DMS153 (cell line): Measurements from ENCODE around the gene RAPGEF6.
"Not testable (repeated sequence)": the region's sequence is repeated elsewhere in the genome, so short reads cannot be mapped to it uniquely, and the experiment has no call there.

Experiments
- DNase-seq: peaks from one replicate; lab custom pipeline; 2025; lab: John Stamatoyannopoulos, UW

RAPGEF6 gene

DNA sequence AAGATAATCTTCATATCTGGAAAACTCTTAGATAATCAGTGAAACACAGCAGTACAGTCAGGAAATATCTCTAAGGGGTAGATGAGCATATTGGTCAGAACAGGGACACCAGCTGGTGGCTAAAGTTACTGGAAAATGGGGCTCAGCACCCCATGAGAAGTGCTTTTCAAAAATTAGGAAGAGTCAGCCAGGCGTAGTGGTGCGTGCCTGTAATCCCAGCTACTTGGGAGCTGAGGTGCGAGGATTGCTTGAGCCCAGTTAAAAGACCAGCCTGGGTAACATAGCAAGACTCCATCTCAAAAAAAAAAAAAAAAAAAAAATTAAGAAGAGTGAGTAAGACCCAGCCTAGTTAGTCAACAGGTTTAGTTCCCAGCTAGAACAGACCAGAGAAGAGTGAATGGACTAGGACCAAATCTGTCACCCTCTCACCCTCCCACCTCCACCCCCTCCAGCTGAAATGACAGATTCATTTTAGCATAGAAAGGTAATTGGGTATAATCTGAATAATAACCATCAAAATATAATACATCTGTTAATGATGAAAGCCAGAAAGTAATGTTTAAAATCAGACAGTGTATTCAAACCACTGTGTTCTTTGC is 250.3 kb downstream of the RAPGEF6 start:
- DNase-seq: no peak

DNA sequence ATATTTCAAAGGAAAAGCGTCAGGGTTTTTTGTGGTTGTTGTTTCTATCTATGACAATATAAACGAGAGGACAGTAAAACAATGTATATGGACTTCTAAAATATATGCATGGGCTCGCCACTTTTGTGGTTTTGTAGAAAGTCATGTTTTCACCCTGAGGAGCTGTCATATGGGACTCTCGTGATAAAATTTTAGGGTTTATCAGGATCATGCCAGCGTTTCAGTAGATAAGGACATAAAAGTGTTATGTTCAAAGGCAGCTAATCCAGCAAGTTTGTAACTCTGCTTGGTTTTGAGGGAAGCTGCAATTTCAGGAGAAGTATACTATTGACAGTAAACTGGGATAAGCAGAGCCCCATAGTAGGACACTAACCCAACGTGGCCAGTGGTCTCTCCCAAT is 250.9 kb downstream of the RAPGEF6 start:
- DNase-seq: no peak

DNA sequence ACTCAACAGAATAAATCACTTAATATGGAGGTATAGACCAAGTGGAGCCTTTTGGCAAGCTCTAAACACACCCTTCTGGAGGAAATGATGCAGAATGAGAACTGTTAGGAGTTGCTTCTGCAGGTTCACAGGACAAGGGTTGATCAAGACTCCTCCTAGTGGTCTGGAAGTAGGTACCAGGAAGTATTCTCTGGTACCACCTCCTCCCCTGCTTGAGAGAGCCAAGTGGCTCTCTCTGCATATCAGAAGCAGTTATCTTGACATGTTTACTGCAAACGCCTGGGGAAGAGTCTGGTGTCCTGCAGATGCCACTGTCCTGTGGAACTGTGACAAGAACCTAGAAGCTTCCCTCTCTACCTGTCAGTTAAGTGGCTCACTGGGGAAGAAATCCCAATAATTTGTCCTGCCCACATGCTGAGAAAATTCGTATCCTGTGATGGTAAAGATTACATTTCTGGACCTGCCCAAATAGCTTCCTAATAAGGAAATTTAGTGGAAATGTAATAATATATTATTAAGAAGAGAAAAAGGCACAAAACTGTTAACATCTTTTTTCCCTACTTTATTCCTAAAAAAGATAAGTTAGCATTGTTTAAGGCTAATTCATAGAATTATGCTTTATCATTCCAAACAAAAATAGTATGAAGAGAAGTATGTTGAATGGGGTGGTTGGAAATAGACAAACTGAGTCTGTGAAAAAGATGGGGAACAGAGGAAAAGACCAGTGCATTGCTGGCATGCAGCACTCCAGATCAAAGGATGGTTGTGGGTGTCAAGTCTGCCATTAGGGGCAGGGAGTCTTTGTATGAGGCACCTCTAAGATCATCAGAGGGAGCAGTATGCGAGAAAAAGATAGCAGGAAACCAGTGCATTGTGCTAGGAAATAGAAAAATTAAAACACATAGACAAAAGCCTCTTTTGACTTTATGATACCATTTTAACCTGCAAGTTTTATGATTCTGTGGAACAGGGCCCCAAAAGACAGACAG is 252.3 kb downstream of the RAPGEF6 start:
- no peak for DNase-seq

DNA sequence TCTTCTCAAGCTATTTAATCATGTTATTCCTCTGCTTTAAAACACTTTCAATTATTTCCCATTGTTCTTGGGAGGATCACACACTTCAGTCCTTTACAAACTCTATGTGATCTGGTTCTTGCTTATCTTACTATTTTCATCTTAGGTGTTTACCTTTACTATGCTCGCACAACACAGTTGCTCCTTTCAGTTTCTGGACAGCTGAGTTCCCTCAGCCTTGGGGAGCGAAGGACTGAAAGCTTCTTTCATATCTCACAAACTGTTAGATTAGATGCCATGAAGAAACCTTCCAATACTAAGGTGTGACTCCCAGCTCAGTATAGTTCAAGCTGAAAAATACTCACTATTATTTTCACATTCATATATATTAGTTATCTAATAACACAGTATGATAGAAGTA is 253.3 kb downstream of the RAPGEF6 start:
- DNase-seq: no peak

DNA sequence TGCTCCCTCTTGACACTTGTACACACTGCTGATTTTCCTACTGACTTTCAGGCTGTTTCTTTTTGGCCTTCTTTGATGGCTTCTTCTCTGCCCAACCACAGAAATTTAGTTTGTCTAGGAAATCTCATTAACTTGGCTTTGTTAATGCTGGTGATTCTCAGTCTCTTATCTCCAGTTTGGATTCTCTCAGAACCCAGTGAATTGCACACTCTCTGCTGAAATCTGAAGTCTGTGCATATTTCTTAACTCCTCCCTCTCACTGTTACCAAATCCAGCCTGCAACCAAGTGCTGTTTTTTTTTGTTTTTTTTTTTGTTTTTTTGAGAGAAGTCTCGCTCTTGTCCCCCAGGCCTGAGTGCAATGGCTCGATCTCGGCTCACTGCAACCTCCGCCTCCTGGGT is 254.0 kb downstream of the RAPGEF6 start:
- DNase-seq: no peak

DNA sequence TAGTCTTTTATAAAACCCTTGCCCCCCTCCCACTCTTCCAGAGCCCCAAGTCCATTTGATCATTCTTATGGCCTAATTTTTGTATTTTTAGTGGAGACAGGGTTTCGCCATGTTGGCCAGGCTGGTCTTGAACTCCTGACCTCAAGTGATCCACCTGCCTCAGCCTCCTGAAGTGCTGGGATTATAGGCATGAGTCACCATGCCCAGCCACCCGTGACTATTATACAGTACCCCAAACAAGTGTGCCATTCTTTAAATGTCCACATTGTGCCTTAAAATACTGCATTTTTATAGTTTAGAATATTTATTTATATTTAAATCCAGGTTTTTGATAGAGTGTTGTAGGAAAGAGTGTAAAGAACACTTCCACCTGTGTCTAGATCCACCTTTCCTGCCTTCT is 254.8 kb downstream of the RAPGEF6 start:
- DNase-seq: not testable (repeated sequence)

DNA sequence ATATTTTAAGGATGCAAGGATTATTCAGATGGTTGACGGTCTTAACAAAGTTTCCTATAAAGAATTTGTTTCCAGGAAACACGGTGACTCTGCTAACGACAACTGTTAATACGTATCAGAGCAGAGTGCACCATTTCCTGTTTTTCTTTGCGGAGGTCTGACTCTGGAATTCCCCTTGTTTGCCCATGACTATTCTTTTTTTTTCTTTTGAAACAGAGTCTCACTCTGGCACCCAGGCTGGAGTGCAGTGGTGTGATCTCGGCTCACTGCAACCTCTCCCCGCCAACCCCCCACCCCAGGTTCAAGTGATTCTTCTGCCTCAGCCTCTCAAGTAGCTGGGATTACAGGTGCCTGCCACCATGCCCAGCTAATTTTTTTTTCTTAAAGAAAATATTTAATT is 255.3 kb downstream of the RAPGEF6 start:
- no peak for DNase-seq

DNA sequence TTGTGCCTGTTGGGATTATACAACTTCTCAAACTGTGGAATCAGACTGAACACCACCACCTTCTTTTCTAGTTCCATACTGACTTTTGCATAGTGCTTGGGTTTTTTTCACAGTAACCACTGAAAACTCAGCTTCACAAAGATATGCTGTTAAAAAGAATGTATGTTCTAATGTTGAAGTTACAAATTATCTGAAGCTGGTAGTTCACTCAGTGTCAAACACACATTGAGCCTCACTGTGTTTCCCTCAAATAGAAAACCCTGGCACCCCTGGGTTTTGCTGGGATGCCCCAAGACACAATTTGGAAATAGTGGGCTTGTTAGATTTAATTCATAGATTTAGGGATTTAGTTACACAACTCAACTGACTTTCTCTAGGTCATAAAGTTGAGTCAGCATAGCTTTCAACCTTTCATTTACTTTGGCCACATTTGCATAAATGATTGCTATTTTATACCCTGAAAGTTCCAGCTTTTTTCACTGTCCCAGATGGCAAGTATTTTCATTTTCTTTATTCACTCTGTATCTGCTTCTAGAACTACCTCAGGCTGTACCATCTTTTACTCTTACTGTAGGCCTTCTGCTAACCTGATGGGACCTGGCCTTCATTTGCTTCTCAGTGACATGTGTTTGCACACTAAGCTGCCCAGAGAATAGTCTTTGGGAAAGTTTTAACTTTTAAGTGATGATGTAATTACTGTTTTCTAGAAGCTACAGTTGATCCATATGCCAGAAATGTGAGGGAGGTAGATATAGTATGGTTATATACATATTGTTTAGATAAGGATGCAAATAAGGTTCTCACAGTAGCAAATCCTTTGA is 256.1 kb downstream of the RAPGEF6 start:
- DNase-seq: no peak

DNA sequence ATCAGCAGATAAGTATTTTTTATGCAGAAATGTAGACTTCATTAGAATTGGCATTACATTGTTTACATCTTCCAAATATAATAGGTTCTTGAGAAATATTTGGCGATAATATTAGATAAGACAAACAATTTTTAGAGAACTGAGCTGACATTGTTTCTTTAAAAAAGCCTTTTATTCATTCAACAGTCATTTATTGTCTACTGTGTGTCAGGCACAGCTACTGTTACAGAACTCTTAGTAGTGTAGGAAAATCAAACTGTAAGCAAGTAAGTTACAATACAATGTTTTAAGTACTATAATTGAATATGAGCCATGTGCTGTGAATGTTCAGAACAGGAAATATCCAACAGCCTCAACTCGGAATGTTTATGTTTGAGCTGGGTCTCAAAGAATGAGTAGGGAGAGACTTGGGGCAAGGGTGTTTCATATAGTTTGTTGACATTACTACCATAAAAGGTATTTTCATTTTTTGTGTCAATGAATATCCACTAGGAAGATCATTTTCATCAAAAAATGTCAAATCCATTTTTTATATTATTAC is 257.2 kb downstream of the RAPGEF6 start:
- no peak for DNase-seq

DNA sequence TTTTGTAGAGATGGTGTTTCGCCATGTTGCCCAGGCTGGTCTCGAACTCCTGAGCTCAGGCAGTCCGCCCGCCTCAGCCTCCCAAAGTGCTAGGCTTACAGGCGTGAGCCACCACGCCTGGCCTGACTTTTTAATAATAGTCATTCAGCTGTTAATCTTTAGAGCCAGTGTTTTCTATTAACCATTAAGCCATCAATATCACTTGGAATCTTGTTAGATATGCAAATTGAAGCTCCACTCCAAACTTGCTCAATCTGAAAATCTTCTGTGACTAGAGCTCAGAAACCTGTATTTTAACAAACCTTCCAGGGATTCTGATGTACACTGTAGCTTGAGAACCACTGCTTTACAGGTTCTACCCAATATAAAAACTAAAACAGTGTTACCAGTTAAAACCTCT is 257.7 kb downstream of the RAPGEF6 start:
- no peak for DNase-seq

DNA sequence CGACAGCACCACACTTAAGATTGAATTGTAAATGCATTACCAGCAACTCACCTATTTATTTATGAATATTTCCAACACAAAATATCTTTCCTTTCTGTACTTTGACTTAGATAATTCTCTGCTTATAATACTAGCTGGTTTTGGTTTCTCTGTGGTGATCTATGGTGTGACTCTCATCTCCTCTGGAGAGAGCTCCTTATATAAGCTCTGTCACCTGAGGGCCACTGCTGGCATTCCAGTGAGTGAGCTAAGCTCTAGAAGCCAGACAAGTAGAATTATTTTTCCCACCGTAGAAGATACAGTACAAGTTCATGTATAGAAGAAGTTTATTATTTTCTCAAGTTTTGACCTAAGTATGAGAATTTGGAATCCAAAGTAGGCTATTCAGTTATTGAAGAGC is 259.7 kb downstream of the RAPGEF6 start:
- no peak for DNase-seq
